Measurements from ENCODE around the gene SLAMF7.

Gene SLAMF7

GRCh38 chr1:160747717-160748116 is 8.7 kb downstream of the SLAMF7 start:
- DNase-seq: no peak

DNA sequence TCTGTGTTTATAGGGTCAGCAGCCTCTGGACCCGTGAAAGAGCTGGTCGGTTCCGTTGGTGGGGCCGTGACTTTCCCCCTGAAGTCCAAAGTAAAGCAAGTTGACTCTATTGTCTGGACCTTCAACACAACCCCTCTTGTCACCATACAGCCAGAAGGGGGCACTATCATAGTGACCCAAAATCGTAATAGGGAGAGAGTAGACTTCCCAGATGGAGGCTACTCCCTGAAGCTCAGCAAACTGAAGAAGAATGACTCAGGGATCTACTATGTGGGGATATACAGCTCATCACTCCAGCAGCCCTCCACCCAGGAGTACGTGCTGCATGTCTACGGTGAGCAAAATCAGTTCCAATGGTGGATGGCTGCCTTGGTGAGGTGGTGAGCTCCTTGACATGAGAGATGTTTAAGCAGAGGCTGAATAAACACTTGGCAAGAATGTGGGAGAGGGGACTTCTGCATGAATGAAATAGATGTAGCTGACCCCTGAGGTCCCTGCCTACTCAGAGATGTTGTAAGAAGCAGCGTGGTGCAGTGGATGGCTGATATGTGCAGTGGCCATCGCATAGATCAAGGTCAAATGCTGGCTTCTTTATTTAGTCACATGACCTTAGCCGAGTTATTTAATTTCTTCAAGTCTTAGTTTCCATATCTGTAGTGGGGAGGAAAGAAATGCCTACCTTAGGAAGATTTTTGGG is 9.3 kb downstream of the SLAMF7 start:
- peak; percentile 12 for DNase-seq

- no peak for DNase-seq
These were observed 9.8 kb downstream of the SLAMF7 start for GRCh38 chr1:160748878-160749269.

- no peak for DNase-seq
These were observed 11.6 kb downstream of the SLAMF7 start for GRCh38 chr1:160750608-160751007.

DNA sequence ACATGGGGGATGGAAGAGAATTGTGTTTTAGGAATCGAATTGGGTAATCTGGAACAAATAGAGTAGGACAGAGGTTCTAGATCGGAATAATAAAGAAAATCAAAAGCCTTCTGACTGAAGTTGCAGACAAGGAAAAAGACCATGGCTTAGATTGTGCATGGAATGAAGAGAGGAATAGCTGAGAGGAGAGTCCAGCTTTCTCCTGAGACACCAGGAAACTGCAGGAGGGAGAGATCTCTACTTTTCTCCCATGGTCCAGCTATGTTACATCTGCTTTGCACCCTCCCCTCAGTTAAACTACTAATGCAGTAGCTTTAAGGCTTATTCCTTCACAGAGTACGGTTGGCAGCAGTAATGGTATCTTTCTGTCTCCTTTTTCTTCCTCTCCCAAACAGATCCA is 13.4 kb downstream of the SLAMF7 start:
- DNase-seq: no peak

DNA sequence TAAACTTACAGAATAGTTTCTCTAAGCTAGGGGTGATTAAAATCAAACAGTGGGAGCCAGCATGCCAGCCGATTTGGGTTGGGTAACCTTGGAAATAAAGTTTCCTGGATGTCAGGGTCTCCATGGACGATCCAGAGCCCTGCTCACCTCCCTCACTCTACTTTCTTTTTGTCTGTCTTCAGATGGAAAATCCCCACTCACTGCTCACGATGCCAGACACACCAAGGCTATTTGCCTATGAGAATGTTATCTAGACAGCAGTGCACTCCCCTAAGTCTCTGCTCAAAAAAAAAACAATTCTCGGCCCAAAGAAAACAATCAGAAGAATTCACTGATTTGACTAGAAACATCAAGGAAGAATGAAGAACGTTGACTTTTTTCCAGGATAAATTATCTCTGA is 13.9 kb downstream of the SLAMF7 start:
- DNase-seq: no peak

DNA sequence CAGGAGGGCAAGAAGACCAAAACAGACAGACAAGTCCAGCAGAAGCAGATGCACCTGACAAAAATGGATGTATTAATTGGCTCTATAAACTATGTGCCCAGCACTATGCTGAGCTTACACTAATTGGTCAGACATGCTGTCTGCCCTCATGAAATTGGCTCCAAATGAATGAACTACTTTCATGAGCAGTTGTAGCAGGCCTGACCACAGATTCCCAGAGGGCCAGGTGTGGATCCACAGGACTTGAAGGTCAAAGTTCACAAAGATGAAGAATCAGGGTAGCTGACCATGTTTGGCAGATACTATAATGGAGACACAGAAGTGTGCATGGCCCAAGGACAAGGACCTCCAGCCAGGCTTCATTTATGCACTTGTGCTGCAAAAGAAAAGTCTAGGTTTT is 14.5 kb downstream of the SLAMF7 start:
- DNase-seq: no peak

DNA sequence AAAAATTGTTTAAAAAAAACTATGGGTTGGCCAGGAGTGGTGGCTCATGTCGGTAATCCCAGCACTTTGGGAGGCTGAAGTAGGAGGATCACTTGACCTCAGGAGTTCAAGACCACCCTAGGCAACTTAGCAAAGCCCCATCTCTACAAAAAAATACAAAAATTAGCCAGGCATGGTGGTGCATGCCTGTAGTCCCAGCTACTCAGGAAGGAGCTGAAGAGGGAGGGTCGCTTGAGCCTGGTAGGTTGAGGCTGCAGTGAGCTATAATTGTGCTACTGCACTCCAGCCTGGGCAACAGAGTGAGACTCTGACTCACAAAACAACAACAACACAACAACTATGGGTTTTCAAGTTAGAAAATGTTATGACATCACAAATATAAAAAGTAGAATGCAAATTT is 16.4 kb downstream of the SLAMF7 start:
- DNase-seq: no peak

- DNase-seq: no peak
These were observed 17.1 kb downstream of the SLAMF7 start for GRCh38 chr1:160755911-160756848.

DNA sequence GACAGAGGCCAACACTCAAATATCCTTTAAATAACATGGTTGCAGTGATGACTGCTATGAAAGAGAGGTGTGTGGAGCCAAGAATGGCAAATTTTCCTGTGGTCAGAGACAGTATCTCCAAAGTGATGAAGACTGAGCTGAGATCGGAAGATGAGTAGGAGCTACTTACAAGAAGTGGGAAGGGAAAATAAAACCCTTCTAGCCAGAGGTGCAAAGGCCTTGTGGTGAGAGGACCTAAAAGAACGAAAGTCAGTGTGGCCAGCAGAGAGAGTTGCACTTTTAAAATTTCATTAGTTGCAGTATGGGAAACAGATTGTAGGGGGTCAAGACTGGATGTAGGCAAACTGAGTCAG is 17.8 kb downstream of the SLAMF7 start:
- no peak for DNase-seq

DNA sequence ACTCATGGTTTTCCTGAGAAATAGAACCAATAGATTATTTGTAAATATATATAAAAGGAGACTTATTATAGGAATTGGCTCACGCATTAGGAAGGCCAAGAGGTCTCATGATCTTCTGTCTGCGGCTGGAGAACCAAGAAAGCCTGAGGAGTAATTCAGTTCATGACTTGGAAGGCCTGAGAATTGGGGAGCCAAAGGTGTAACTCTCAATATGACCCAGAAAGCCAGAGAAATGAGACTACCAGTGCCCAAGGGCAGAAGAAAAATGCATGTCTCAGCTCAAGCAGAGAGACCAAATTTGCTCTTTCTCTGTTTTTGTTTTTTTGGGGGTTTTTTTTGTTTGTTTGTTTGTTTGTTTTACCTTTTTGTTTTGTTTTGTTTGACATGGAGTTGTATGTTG is 19.5 kb downstream of the SLAMF7 start:
- no peak for DNase-seq

DNA sequence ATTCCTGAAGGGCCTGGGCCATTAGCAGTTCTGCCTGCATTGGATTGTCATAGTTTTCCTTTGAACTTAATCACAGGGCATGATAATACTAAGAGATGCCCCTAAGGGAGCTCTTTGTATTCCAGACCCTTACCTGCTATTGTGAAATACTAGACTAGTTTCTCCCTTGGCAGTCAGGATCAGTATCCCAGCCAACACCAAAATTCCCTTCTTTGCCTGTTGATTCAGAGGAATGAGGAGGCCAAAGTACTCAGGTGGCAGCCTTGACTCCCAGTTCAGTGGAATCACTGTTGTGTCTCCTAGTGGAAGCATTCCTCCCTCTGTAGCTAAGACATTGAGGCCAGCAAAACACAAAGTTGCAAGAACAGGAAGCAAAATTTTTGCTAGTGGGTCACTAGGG is 20.7 kb downstream of the SLAMF7 start:
- DNase-seq: no peak

DNA sequence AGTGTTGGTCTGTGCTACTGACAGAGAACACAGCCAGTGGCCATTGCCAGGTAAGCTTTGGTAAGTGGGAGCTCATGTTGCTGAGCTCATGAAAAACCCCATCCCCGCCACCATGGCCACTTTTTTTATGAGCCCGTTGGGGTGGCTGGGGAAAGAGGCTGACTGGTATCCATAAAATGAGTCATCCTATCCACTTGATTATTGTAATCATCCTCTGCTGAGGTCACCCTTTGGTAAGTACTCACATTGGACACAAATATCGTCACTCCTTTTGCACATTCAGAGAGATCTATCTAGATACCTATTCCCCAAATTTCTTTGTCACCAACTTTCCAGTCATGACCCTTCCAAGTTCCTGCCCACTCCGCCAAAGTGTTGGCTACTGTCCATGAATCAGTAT is 22.0 kb downstream of the SLAMF7 start:
- DNase-seq: no peak

DNA sequence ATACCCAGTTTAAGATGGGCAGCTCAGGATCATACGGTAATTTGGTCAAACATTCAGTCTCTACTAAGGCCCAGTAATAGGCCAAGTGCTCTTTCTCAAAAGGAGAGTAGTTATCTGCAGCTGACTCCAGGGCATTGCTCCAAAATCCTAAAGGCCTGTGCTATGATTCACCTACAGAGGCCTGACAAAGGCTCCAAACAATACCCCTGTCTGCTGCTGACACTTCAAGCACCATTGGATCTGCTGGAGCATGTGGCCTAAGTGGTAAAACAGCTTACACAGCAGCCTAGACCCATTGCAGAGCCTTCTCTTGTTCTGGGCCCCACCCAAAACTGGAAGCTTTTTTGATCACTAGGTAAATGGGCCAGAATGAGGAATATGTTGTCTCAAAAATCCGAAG is 22.8 kb downstream of the SLAMF7 start:
- DNase-seq: no peak

DNA sequence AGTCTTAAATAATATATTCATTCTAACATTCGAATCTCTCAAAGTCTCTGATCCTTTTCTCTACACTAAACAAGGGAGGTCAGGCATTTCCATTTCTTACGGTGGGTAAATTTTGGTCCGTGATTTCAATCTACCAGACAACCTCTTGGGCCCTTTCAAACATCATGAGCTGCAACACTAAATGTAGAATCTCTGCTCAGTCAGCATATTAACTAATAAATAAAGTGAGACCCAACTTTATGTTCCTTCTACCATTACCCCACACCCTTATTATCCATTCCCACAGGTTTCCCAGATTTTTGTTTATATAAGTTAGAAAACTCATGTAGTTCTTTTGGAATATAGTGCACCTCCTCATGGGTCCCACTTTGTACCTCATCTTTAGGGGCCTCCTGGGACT is 24.9 kb downstream of the SLAMF7 start:
- DNase-seq: no peak

- no peak for DNase-seq
These were observed 28.6 kb downstream of the SLAMF7 start for GRCh38 chr1:160767395-160768294.

DNA sequence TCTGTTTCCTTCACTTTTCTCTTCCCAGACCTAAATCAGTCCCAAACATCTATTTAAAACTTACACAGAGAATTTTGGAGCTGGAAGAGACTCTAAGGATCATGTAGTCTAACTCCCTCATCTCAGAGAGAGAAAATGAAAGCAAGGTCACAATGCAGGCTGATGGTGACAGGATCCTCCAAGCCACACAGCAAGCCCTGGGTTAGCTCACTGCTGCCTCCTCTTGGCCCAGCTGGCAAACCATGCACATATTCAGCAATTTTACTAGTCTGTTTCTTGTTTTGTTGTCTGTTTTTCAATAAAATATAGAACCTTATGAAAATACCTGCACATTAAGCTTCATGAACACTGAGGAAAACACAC is 29.2 kb downstream of the SLAMF7 start:
- DNase-seq: peak; percentile 57

DNA sequence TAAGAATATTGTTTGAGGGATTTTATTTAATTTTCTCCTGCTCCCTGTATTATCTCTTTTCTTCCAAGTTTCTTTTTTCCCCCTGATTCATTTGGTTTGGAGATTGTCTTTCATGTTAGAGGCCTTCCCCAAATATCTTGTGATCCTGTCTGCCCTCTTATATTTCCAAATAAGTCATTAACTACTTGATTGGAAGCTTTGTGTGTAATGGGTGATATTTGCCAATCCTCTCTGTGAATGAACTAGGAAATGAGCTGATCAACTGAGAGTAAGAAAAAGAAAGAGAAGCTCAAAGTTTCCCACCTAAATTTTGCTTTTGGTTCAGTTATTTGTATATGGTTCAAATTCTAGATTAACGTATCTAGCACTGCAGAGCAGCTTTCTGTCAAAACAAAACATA is 33.3 kb downstream of the SLAMF7 start:
- no peak for DNase-seq

GRCh38 chr1:160773093-160773492 is 34.0 kb downstream of the SLAMF7 start:
- DNase-seq: no peak

GRCh38 chr1:160774886-160775719 is 36.1 kb downstream of the SLAMF7 start:
- DNase-seq: no peak

GRCh38 chr1:160776178-160776577 is 37.1 kb downstream of the SLAMF7 start:
- peak; percentile 31 for DNase-seq

DNA sequence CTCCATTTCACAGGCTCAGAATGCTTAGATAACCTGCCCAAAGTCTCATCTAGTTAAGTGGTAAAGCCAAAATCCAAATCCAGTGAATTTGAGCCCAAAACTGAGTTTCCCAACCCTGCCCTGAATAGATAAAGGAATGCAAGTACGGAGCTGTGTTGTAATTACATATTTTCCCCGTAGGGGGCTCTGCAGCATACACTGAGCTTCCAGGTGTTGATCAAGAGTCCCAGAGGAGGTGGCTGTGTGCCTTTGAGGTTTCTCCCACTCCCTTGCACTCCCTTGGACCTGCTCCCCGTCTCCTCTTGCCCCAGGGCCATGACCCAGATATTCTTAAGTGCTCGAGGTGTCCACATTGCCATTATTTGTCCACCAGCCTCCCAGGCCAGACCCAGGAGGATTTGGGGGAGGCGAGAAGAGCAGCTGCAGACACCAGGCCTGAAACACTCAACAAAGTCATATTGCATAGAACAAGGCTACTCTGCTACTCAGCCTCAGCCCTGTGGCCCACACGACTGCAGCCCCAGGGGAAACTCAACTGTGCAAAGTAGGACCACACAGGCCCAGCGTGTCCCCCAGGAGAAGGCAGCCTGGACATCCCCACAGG is 38.5 kb downstream of the SLAMF7 start:
- peak; percentile 80 for DNase-seq
